ENCODE data around the gene RABL2A.
"Not testable (repeated sequence)": the region's sequence is repeated elsewhere in the genome, so short reads cannot be mapped to it uniquely, and the experiment has no call there.

GRCh38 chr2:113589591-113589990 is 37.5 kb upstream of the RABL2A start:
- TF ChIP-seq, protein P1, sequence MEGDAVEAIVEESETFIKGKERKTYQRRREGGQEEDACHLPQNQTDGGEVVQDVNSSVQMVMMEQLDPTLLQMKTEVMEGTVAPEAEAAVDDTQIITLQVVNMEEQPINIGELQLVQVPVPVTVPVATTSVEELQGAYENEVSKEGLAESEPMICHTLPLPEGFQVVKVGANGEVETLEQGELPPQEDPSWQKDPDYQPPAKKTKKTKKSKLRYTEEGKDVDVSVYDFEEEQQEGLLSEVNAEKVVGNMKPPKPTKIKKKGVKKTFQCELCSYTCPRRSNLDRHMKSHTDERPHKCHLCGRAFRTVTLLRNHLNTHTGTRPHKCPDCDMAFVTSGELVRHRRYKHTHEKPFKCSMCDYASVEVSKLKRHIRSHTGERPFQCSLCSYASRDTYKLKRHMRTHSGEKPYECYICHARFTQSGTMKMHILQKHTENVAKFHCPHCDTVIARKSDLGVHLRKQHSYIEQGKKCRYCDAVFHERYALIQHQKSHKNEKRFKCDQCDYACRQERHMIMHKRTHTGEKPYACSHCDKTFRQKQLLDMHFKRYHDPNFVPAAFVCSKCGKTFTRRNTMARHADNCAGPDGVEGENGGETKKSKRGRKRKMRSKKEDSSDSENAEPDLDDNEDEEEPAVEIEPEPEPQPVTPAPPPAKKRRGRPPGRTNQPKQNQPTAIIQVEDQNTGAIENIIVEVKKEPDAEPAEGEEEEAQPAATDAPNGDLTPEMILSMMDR (conservative IDR thresholded peaks at IDR 0.05; ENCODE audit: low read length): not testable (repeated sequence)
- TF ChIP-seq EZH2phosphoT487 (IDR thresholded peaks at IDR 0.05; ENCODE audit: borderline replicate concordance): not testable (repeated sequence)
